GM18909 (cell line): ENCODE data around the gene VAPA.
A peak's percentile ranks its signal among the peaks of the same experiment; 100 is the strongest.

Experiments
- ATAC-seq: cut with Tn5 transposase; IDR thresholded peaks from one replicate; pipeline ENCODE4 v1.9.1; 2021; ENCODE audit warnings: mild to moderate bottlenecking; ENCODE audit not compliant: unreplicated experiment, poor library complexity

VAPA gene

DNA sequence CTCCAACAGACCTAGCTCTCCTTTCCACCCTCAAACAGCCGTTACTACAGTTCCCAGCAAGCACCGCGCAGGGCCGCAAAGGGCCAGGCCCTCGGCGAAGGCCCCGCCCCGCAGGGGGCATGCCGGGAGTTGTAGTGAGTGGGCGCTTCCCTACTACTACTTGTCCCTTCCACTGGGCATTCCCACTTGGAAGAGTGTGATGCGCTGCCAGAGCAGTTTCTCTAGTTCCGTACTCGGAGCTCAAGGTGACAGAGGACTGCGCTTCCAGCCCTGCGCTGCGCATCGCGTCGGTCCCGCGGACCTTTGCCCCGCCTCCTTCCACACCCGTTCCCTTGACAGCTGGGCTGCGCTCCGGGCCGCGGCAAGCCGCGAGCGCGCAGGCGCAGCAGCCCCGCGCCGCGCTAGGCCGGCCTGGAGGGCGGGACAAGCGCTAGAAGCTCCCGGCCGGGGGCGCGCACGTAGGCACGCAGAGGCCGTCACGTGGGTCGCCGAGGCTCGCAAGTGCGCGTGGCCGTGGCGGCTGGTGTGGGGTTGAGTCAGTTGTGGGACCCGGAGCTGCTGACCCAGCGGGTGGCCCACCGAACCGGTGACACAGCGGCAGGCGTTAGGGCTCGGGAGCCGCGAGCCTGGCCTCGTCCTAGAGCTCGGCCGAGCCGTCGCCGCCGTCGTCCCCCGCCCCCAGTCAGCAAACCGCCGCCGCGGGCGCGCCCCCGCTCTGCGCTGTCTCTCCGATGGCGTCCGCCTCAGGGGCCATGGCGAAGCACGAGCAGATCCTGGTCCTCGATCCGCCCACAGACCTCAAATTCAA, at the start of gene VAPA:
Gene VAPA, plus strand, starts transcription at position 491 of the 808 bp plus-strand sequence. Its CDS starts 241 bp downstream, at position 732.
- ATAC-seq, result peak; percentile 84

GRCh38 chr18:9865764-9866490, 47.9 kb upstream of the VAPA start:
- ATAC-seq, result no peak

DNA sequence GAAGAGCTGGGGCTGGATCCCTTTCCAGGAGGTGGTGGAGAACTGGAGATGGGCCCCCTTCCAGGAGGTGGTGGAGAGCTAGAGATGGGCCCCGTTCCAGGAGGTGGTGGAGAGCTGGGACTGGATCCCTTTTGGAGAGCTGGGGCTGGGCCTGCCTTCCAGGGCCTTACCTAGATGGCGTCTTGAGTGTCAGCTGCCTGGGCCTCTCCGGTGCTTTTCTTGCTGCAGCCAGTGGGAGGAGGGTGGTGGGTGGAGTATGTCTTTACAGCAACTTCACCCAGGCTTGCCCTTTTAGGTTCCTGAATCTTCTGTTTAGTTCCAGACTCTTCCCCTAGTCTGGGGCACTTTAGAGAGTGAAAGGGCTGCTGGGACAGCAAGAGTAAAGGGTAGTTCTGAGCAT, 47.2 kb upstream of the VAPA start:
- no peak for ATAC-seq

DNA sequence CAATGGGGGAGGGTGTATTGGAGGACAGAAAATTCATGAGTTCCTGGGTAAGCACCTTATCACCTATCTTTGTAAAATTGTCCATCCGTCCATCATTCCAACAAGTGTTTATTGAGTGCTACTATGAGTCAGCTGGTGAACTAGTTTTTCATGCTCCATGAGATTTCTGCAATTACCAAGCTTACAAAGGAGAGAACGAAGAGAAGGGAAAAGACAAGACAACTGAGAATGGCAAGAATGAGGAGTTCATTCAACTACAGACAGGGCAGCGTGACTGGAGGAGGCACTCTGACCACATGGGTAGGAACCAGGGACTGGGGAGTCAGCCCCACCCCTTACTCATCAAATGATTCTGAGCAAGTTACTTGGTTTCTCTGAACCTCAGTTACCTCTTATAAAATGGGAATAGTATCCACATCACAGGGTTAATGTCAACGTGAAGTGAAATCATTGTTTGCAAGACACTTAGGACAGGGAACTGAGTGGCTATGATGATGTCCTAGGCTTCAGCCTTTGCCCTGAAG, 46.7 kb upstream of the VAPA start:
- no peak for ATAC-seq

DNA sequence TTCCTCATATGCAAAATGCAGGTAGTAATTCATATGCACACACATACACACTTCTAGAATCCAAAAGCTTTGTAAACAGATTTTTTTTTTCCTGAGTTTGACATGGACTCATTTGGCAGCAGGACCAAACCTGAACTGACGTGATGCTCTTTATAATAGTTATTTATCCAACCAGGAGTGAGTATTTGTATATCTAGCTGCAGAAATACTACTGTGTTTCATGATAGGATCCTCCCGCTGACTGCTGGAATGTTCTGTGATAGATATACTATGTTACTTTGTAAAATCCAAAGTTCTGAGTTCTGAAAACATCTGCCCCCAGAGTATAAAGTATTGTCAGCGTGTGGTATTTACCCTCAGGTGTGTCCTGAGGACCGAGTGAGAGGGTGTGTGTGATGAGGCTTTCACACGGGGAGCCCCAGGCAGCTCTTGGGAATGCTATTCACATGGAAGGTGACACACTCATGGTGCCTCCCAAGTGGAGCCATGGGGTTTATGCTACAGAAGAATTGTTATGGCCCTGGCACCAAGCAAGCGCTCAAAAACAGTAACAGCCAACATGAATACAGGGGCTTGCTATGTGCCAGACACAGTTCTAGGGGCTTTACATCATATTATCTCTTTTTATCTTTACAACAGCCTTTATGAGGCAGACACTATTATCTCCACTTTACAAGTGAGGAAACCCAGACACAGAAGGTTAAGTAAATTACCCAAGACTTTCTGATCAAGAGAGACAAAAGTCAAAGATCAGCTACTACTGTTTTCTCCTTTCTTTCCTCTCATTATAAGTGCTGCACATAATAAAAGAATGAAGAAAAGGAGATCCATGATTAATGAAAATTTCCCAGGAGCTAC, 44.7 kb upstream of the VAPA start:
- ATAC-seq, result no peak

DNA sequence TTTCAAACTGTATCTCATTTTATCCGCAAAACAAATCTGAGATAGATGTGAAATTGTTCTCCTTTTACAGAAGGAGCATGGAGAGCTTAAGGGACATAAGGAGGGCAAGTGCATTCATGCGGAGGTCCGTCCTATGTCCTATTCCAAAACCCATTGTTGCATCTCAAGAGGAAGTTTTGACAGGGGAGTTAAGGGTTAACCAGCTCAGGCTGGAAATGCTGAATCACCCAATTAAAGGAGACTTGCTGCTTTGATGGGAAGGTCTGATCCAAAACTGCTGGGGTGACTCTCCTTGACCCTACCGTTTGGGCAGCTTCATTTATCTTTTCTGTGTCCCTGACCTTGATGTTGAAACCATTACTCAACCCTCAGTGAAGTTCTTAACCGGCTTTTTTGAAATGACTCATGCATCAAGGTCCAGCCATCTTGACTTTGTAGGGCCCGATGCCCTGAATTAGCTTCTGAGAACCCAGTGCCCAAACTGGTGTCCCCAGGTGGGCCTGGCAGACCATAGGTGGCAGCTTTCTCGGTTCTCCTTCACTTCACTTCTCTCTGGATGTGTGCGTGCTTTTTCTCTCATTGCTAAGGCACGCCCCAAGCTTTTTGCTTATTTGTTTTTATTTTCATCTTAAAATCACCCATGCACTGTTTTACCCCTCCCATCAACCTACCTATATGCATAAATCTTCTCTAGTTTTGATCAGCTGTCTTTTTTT, 43.9 kb upstream of the VAPA start:
- ATAC-seq, result peak; percentile 78

- peak; percentile 21 for ATAC-seq
These were observed 43.3 kb upstream of the VAPA start for GRCh38 chr18:9870431-9871008.

DNA sequence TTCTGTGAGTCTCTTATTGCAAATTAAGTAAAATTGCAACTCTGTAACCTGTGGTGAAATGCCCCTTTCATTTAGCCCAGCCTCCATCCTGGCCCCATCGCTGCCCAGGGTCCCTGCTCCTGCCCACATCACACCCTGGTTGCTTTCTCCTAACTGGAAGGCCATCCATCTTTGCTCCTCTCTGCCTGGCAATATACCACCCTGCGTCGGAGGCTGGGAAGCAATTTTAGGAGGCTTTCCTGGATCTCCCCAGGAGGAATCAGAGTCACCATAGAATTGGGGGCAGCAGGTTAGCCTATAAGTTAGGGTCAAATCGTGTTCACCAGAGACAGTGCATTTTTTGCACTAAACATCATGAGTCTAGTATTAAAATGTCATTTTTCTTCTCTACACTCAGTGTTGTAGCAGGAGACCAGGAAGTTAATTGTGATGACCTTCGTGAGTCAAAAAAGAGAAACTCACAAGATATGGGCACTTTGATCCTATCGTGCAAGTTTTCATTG, 42.5 kb upstream of the VAPA start:
- ATAC-seq, result no peak

GRCh38 chr18:9872823-9873222, 41.0 kb upstream of the VAPA start:
- ATAC-seq, result no peak

- ATAC-seq, result no peak
These were observed 39.1 kb upstream of the VAPA start for GRCh38 chr18:9874728-9875127.

DNA sequence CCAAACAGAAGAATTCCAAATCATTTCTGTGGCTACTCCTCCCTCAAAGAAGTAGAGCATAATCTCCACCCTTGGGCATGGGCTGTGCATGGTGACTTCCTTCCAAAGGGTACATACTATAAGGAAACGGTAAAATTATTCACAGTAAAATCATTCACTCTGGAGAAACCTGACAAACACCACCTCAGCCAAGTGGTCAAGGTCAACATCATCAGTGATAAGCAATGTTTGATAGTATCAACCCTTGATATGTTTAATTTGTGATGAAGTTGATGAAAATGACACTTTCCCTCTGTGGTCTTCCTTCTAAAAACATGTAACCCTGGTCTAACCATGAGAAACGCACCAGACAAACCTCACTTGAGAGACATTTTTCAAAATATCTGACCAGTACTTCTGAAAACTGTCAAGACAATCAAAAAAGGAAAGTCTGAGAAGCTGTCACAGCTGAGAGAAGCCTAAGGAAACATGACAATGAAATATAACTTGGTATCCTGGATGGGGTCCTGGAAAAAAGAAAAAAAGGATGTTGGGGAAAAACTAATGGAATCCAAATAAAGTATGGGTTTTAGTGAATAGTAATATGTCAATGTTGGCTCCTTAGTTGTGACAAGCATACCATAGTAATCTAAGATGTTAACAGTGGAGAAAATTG, 37.5 kb upstream of the VAPA start:
- ATAC-seq, result no peak

GRCh38 chr18:9876867-9877654, 36.8 kb upstream of the VAPA start:
- ATAC-seq, result no peak

DNA sequence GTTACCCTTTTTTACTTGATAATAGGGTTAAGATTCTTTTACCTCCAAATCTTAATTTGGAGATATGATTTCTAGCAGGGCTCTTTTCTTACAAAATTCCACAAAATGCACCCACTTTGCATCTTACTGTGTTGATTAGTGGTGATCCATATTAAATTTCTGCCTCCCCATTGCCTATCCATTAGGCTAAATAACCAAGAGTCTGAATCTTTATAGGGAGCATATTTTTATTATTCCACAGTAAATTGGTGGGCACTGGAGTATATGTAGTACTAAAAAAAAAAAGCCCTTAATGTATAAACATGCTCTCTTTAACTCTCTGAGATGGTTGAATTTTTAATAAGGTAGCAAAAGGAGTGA, 36.2 kb upstream of the VAPA start:
- ATAC-seq, result no peak

GRCh38 chr18:9878095-9878494, 35.7 kb upstream of the VAPA start:
- ATAC-seq, result no peak

- ATAC-seq, result no peak
These were observed 35.0 kb upstream of the VAPA start for GRCh38 chr18:9878783-9879242.

- no peak for ATAC-seq
These were observed 29.7 kb upstream of the VAPA start for GRCh38 chr18:9884090-9884489.

- ATAC-seq, result no peak
These were observed 29.2 kb upstream of the VAPA start for GRCh38 chr18:9884532-9885140.
